ENCODE data around the gene ASH1L. TPM values are rescaled to one million over a fixed set of nuclear protein-coding genes. Genes with fewer than 3 reads are reported as not detected.

The ASH1L gene
- total and polyA plus RNA-seq, 9 of the 15 experiments (the other 6 are each of a cell fraction or from before 2014, with no cell fraction given): 2.0 to 23.3 (median 14.6) TPM

DNA sequence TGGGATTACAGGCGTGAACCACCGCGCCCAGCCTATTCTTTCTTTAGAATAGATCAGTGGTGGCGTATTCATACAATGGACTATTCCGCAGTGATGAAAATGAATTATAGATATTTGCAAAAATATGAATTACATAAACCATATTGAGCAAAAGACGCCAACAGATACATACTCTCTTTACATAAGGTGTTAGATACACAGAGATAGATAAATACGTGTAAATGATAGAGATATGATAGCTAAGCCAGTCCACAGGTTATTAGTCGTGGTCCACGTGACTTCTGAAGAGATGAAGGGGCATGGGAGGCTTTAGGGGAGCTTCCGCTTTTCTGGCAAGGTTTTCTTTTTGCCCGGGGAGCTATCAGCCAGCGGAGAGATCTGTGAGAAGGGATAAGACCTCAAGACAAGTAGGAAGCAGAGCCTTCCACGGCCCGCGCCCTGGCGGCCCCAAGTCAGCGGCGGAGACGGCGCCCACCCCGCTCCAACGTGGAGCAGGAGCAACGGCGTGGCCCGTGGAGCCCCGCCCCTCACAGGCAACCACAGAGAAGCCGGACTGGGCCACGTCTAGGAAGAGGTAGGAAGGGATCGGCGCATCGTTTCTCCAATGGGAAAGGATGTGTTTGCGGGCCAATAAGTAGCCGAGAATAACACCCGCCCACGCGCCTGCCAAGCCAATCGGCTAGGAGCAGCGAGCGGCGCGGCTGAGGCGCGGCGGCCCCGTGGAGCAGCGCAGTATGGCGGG, 47.1 kb upstream of the ASH1L start, which contains the start of gene MSTO1 (continued):
- TF ChIP-seq, protein P1, sequence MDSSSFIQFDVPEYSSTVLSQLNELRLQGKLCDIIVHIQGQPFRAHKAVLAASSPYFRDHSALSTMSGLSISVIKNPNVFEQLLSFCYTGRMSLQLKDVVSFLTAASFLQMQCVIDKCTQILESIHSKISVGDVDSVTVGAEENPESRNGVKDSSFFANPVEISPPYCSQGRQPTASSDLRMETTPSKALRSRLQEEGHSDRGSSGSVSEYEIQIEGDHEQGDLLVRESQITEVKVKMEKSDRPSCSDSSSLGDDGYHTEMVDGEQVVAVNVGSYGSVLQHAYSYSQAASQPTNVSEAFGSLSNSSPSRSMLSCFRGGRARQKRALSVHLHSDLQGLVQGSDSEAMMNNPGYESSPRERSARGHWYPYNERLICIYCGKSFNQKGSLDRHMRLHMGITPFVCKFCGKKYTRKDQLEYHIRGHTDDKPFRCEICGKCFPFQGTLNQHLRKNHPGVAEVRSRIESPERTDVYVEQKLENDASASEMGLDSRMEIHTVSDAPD (CRISPR knock-in tag; IDR thresholded peaks at IDR 0.05): no peak
- TF ChIP-seq ZNF316 (IDR thresholded peaks at IDR 0.05) (no peak), KLF1 (tag; IDR thresholded peaks at IDR 0.05) (peak; percentile 86), RFX1 (IDR thresholded peaks at IDR 0.05) (no peak), ZNF764 (CRISPR knock-in tag; IDR thresholded peaks at IDR 0.05; ENCODE audit: low read depth) (no peak), GMEB1 (CRISPR knock-in tag; IDR thresholded peaks at IDR 0.05) (peak; percentile 51; the same call in 1 of the 2 replicates), NBN (IDR thresholded peaks at IDR 0.05; ENCODE audit: low read depth) (0 out of 2 replicates have a peak, but pooled peaks have one; percentile 54), MTA1 (IDR thresholded peaks at IDR 0.05; ENCODE audit: borderline replicate concordance) (peak; percentile 75; the same call in 1 of the 2 replicates), ZFP30 (CRISPR knock-in tag; IDR thresholded peaks at IDR 0.05; ENCODE audit: borderline replicate concordance) (no peak), SMAD4 (CRISPR knock-in tag; conservative IDR thresholded peaks at IDR 0.05) (peak; percentile 57; the same call in 1 of the 2 replicates), TCF7L2 (IDR thresholded peaks at IDR 0.05; ENCODE audit: low read depth, low read length) (no peak), NFRKB (IDR thresholded peaks at IDR 0.05; ENCODE audit: low read depth) (peak; percentile 42; the same call in 1 of the 2 replicates), MXI1 (IDR thresholded peaks at IDR 0.05; ENCODE audit: low read depth, low read length) (peak; percentile 89), ZNF274 (IDR thresholded peaks at IDR 0.05; ENCODE audit: borderline replicate concordance, low read depth, low read length) (no peak), MYNN (IDR thresholded peaks at IDR 0.05) (no peak), MYNN (CRISPR knock-in tag; IDR thresholded peaks at IDR 0.05) (no peak)
- TF ChIP-seq, protein P2, sequence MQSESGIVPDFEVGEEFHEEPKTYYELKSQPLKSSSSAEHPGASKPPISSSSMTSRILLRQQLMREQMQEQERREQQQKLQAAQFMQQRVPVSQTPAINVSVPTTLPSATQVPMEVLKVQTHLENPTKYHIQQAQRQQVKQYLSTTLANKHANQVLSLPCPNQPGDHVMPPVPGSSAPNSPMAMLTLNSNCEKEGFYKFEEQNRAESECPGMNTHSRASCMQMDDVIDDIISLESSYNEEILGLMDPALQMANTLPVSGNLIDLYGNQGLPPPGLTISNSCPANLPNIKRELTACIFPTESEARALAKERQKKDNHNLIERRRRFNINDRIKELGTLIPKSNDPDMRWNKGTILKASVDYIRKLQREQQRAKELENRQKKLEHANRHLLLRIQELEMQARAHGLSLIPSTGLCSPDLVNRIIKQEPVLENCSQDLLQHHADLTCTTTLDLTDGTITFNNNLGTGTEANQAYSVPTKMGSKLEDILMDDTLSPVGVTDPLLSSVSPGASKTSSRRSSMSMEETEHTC (IDR thresholded peaks at IDR 0.05): no peak
- TF ChIP-seq, protein P3, sequence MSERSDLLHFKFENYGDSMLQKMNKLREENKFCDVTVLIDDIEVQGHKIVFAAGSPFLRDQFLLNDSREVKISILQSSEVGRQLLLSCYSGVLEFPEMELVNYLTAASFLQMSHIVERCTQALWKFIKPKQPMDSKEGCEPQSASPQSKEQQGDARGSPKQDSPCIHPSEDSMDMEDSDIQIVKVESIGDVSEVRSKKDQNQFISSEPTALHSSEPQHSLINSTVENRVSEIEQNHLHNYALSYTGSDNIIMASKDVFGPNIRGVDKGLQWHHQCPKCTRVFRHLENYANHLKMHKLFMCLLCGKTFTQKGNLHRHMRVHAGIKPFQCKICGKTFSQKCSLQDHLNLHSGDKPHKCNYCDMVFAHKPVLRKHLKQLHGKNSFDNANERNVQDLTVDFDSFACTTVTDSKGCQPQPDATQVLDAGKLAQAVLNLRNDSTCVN (CRISPR knock-in tag; IDR thresholded peaks at IDR 0.05): no peak
- TF ChIP-seq, protein P4, sequence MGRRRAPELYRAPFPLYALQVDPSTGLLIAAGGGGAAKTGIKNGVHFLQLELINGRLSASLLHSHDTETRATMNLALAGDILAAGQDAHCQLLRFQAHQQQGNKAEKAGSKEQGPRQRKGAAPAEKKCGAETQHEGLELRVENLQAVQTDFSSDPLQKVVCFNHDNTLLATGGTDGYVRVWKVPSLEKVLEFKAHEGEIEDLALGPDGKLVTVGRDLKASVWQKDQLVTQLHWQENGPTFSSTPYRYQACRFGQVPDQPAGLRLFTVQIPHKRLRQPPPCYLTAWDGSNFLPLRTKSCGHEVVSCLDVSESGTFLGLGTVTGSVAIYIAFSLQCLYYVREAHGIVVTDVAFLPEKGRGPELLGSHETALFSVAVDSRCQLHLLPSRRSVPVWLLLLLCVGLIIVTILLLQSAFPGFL (CRISPR knock-in tag; IDR thresholded peaks at IDR 0.05): no peak
